OCI-LY7 (cell line): ENCODE data around the gene DLEU7. TPM values are rescaled to one million over a fixed set of nuclear protein-coding genes. Genes with fewer than 3 reads are reported as not detected.

Experiments
- BruUV-seq: library from RNA; stranded (reverse); fragments of 400-500 nt; replicated peaks from 2 replicates; lab custom pipeline; 2021; lab: Mats Ljungman, UMichigan
- CTCF ChIA-PET: fragments of 300-600 bp; sonication (Branson Sonifier 250); formaldehyde crosslinking; loops from one replicate; lab custom pipeline; 2022; ENCODE audit warnings: antibody characterized with exemption; ENCODE audit not compliant: unreplicated experiment; lab: Charles Lee
- POLR2A ChIA-PET: fragments of 300-600 bp; sonication (Branson Sonifier 250); formaldehyde crosslinking; loops from one replicate; lab custom pipeline; 2022; ENCODE audit warnings: antibody characterized with exemption; lab: Charles Lee
- DNase-seq: peaks from one replicate; pipeline ENCODE4 v3.0.0-alpha.2; 2015; ENCODE audit warnings: low spot score
- H2AFZ ChIP-seq: fragments of 200-600 bp; sonication (generic), shearing (Covaris generic); 2 replicates; pipeline ENCODE4 v1.6.1; 2014; ENCODE audit warnings: mild to moderate bottlenecking, antibody characterized with exemption, low read length, moderate library complexity
- H3K27ac ChIP-seq: fragments of 200-600 bp; sonication (generic); 2 replicates; pipeline ENCODE4 v1.5.1; 2014; ENCODE audit warnings: mixed run types, low read depth, mild to moderate bottlenecking, moderate library complexity, low read length, inconsistent platforms; ENCODE audit not compliant: poor library complexity, severe bottlenecking
- H3K36me3 ChIP-seq: fragments of 200-600 bp; sonication (generic); 2 replicates; pipeline ENCODE4 v1.6.1; 2014; ENCODE audit warnings: mild to moderate bottlenecking, antibody characterized with exemption, low read length, moderate library complexity, mixed read lengths; ENCODE audit not compliant: insufficient read depth
- H3K4me1 ChIP-seq: fragments of 200-600 bp; sonication (generic); 2 replicates; pipeline ENCODE4 v1.5.1; 2014; ENCODE audit warnings: mild to moderate bottlenecking, low read length; ENCODE audit not compliant: insufficient read depth, poor library complexity, severe bottlenecking
- H3K4me2 ChIP-seq: fragments of 200-600 bp; sonication (generic); 2 replicates; pipeline ENCODE4 v1.6.1; 2014; ENCODE audit warnings: mild to moderate bottlenecking, low read length
- H3K4me3 ChIP-seq: fragments of 200-600 bp; sonication (generic); 2 replicates; pipeline ENCODE4 v1.5.1; 2014; ENCODE audit warnings: mild to moderate bottlenecking, low read depth, low read length; ENCODE audit not compliant: poor library complexity, severe bottlenecking
- H3K79me2 ChIP-seq: fragments of 200-600 bp; sonication (generic); 2 replicates; pipeline ENCODE4 v1.6.1; 2016; ENCODE audit warnings: low read depth, mild to moderate bottlenecking, low read length, moderate library complexity, mixed read lengths; ENCODE audit not compliant: insufficient read depth
- H3K9me2 ChIP-seq: fragments of 200-600 bp; sonication (generic); 2 replicates; pipeline ENCODE4 v1.6.1; 2016; ENCODE audit warnings: mild to moderate bottlenecking, low read length, mixed read lengths; ENCODE audit not compliant: insufficient read depth
- H3K9me3 ChIP-seq: fragments of 200-600 bp; sonication (generic); 2 replicates; pipeline ENCODE4 v1.6.1; 2014; ENCODE audit warnings: mild to moderate bottlenecking, mixed run types, low read length, mixed read lengths
- H4K20me1 ChIP-seq: fragments of 200-600 bp; sonication (generic); 2 replicates; pipeline ENCODE4 v1.6.1; 2014; ENCODE audit warnings: mild to moderate bottlenecking, antibody characterized with exemption, low read length, moderate library complexity, mixed read lengths; ENCODE audit not compliant: insufficient read depth
- CTCF ChIP-seq: fragments of 200-600 bp; sonication (generic); conservative IDR thresholded peaks from 2 replicates; pipeline ENCODE4 v1.5.1; 2014; ENCODE audit warnings: mild to moderate bottlenecking, antibody characterized with exemption, low read length, moderate library complexity, mixed read lengths
- EZH2phosphoT487 ChIP-seq: fragments of 200-600 bp; sonication (generic); IDR thresholded peaks from 2 replicates; pipeline ENCODE4 v1.6.1; 2018; ENCODE audit warnings: low read depth, borderline replicate concordance, mild to moderate bottlenecking, mixed run types, antibody characterized with exemption, low read length, moderate library complexity, mixed read lengths
- intact Hi-C: fragments of 100-400 bp; cut with micrococcal nuclease; formaldehyde crosslinking; loops from one replicate; pipeline ENCODE4 v1.10.0; 2022; ENCODE audit not compliant: unreplicated experiment
- total RNA-seq, 2 experiments: library from RNA; depleted of rRNA in 1 of 2; stranded (reverse); fragments of >200 nt in 1 of 2; shearing (Covaris generic) in 1 of 2; gene quantifications; 2 replicates each; pipeline ENCODE4 v1.2.3, GENCODE V29; 2014 to 2022

DLEU7 gene
- total RNA-seq, 2 experiments from 2014 or later: not detected

GRCh38 chr13:50810468-50810867 is 33.0 kb downstream of the DLEU7 start:
- POLR2A ChIA-PET: interaction anchor here (0.6 to 4.4 kb wide), 22 partner anchors 9 to 440 kb away, joined by 3 to 37 read pairs (median 4); partner anchors contain the start of gene RNASEH2B
- no TSS peak for BruUV-seq
- CTCF ChIA-PET: no interaction called here
- H2AFZ ChIP-seq: peak overlapping the region; percentile 35; the same call in 1 of the 2 replicates
- H3K9me3 ChIP-seq: peaks cover 7% of the 10 kb centered on the region; the same call in 1 of the 2 replicates
- H3K4me2 ChIP-seq: peak overlapping the region; percentile 81
- H3K4me3 ChIP-seq: peak overlapping the region; percentile 50
- H4K20me1 ChIP-seq: no peaks in the 10 kb centered on the region
- no peaks in the 10 kb centered on the region for H3K79me2 ChIP-seq
- TF ChIP-seq CTCF (no peak), EZH2phosphoT487 (no peak)
- peaks cover 29% of the 10 kb centered on the region for H3K4me1 ChIP-seq
- H3K9me2 ChIP-seq: no peaks in the 10 kb centered on the region
- DNase-seq: no peak
- H3K36me3 ChIP-seq: no peaks in the 10 kb centered on the region
- intact Hi-C loops: loop anchor here (2.0 kb wide), 2 partner anchors 82 to 102 kb away; no protein-coding TSS in a partner anchor
- peak overlapping the region; percentile 70 for H3K27ac ChIP-seq

- Histone ChIP-seq H2AFZ (no peak overlapping the region; the same call in 1 of the 2 replicates), H3K79me2 (no peaks in the 10 kb centered on the region), H3K4me2 (no peak overlapping the region), H3K27ac (no peak overlapping the region), H3K36me3 (no peaks in the 10 kb centered on the region), H3K4me3 (no peak overlapping the region), H3K9me2 (no peaks in the 10 kb centered on the region), H3K4me1 (peaks cover 29% of the 10 kb centered on the region), H3K9me3 (peaks cover 14% of the 10 kb centered on the region; the same call in 1 of the 2 replicates), H4K20me1 (no peaks in the 10 kb centered on the region)
- CTCF ChIA-PET: no interaction called here
- POLR2A ChIA-PET: interaction anchor here (0.6 to 4.4 kb wide), 15 partner anchors 13 to 172 kb away, joined by 3 to 37 read pairs (median 4); no protein-coding TSS in a partner anchor
- TF ChIP-seq EZH2phosphoT487 (no peak), CTCF (no peak)
- DNase-seq: no peak
- intact Hi-C loops: loop anchor here (2.0 to 10.0 kb wide), 3 partner anchors 83 to 425 kb away; no protein-coding TSS in a partner anchor
- BruUV-seq: no TSS peak
Observed at GRCh38 chr13:50809133-50810090, 34.1 kb downstream of the DLEU7 start.
